Adrenal gland (tissue), 5 donors: ENCODE measurements around the gene WNT5A.

Experiments used
- POLR2A ChIP-seq, 2 donors: fragments of 450-650 bp; IDR thresholded peaks; one replicate each; pipeline ENCODE4 v1.6.1; 2017; ENCODE audit warnings: antibody characterized with exemption in 2 of 2, mild to moderate bottlenecking in 2 of 2, moderate library complexity in 1 of 2
- TF ChIP-seq, protein P1 (sequence below), 6 experiments: fragments of 450-650 bp in 4 of 6; fragments of 200-600 bp in 2 of 6; sonication (generic) in 1 of 6; IDR thresholded peaks; 1 replicate in 5 of 6; 2 replicates in 1 of 6; pipeline versions ENCODE4 v1.5.1 to v1.8.0; 2016 to 2021; ENCODE audit warnings: antibody characterized with exemption in 6 of 6, mild to moderate bottlenecking in 2 of 6, moderate library complexity in 1 of 6
- donor health status: DM: no; HTN: no; CAD: no.

GRCh38 chr3:55532806-55533205, 45.7 kb upstream of the WNT5A start:
- TF ChIP-seq, protein P1, sequence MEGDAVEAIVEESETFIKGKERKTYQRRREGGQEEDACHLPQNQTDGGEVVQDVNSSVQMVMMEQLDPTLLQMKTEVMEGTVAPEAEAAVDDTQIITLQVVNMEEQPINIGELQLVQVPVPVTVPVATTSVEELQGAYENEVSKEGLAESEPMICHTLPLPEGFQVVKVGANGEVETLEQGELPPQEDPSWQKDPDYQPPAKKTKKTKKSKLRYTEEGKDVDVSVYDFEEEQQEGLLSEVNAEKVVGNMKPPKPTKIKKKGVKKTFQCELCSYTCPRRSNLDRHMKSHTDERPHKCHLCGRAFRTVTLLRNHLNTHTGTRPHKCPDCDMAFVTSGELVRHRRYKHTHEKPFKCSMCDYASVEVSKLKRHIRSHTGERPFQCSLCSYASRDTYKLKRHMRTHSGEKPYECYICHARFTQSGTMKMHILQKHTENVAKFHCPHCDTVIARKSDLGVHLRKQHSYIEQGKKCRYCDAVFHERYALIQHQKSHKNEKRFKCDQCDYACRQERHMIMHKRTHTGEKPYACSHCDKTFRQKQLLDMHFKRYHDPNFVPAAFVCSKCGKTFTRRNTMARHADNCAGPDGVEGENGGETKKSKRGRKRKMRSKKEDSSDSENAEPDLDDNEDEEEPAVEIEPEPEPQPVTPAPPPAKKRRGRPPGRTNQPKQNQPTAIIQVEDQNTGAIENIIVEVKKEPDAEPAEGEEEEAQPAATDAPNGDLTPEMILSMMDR (IDR thresholded peaks at IDR 0.05), result no peak
- TF ChIP-seq POLR2A (IDR thresholded peaks at IDR 0.05), result no peak
